HL-60 (cell line): ENCODE data around the gene TFAP2E.

Experiments used
- DNase-seq, 2 experiments: peaks; one replicate each; pipeline ENCODE4 v3.0.0-alpha.2; 2010 to 2020; ENCODE audit warnings: low read depth in 1 of 2, low spot score in 1 of 2
- H3K27ac ChIP-seq: fragments of 250-450 bp; sonication (Bioruptor Pico); replicated peaks from 2 replicates; pipeline ENCODE4 v1.5.1; 2020; ENCODE audit warnings: mild to moderate bottlenecking, moderate library complexity
- H3K27me3 ChIP-seq: fragments of 250-450 bp; sonication (Bioruptor Pico); 2 replicates; pipeline ENCODE4 v1.5.1; 2021; ENCODE audit warnings: mild to moderate bottlenecking, moderate library complexity; ENCODE audit not compliant: insufficient read depth, poor library complexity, severe bottlenecking
- H3K4me3 ChIP-seq: replicated peaks from 2 replicates; pipeline ENCODE4 v1.5.1; 2011; ENCODE audit warnings: mild to moderate bottlenecking, control low read depth, low read length; ENCODE audit not compliant: insufficient read depth
- GABPA ChIP-seq: IDR thresholded peaks from 2 replicates; pipeline ENCODE4 v1.6.1; 2012; ENCODE audit warnings: low read depth
- POLR2AphosphoS5 ChIP-seq: IDR thresholded peaks from 2 replicates; pipeline ENCODE4 v1.6.1; 2012; ENCODE audit warnings: low read depth
- SPI1 ChIP-seq: IDR thresholded peaks from 2 replicates; pipeline ENCODE4 v1.6.1; 2012; ENCODE audit warnings: low read depth, mild to moderate bottlenecking, borderline replicate concordance
- TF ChIP-seq, protein P1 (sequence below): IDR thresholded peaks from one replicate; pipeline ENCODE4 v1.5.1; 2011; ENCODE audit warnings: low read length, control low read depth, inconsistent platforms; ENCODE audit not compliant: insufficient read depth
- TF ChIP-seq, protein P2 (sequence below): IDR thresholded peaks from 2 replicates; pipeline ENCODE4 v1.6.1; 2012; ENCODE audit warnings: low read depth; ENCODE audit not compliant: insufficient replicate concordance

Gene TFAP2E

DNA sequence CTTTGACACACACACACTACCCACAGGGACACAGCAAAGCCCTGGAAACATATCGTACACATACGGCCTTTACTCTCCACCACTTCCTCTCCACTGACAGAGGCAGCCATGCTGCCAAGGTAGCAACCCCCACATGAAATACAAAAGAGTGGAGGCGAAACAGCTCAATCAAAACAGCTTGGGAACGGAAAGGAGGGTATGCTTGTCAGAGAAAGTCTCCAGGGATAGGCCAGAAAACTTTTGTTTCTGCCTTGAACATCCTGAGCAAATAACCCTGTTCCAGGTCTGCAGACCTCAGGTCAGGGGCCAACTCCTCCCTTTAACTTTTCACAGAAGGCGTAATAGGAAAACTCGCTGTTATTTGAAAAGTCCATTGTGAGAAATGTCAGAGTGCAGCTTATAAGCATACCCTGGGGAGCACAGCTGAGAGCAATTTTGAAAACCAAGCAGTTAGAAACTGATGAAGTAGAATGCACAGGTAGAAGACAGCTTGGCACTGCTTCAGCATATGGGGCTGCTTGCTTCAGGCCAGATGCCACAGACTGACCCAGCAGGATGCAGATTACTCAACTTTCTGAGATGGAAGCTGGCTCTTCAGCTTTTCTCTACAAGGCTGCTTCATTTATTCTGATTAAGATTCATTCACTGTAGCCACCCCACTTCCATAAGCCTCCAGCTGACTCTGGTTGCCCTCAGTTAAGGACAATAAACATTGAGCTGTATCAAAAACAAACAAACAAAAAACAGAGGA lies 33.9 kb upstream of the TFAP2E start:
- peak; percentile 76; the same call in 1 of the 2 replicates for TF ChIP-seq SPI1
- TF ChIP-seq, protein P1, sequence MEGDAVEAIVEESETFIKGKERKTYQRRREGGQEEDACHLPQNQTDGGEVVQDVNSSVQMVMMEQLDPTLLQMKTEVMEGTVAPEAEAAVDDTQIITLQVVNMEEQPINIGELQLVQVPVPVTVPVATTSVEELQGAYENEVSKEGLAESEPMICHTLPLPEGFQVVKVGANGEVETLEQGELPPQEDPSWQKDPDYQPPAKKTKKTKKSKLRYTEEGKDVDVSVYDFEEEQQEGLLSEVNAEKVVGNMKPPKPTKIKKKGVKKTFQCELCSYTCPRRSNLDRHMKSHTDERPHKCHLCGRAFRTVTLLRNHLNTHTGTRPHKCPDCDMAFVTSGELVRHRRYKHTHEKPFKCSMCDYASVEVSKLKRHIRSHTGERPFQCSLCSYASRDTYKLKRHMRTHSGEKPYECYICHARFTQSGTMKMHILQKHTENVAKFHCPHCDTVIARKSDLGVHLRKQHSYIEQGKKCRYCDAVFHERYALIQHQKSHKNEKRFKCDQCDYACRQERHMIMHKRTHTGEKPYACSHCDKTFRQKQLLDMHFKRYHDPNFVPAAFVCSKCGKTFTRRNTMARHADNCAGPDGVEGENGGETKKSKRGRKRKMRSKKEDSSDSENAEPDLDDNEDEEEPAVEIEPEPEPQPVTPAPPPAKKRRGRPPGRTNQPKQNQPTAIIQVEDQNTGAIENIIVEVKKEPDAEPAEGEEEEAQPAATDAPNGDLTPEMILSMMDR: no peak
- peak in 1 of 2 experiments; percentile 46 for DNase-seq
- Histone ChIP-seq H3K4me3 (no peak overlapping the region), H3K27me3 (no peaks in the 10 kb centered on the region), H3K27ac (peak overlapping the region; percentile 14; the same call in 1 of the 2 replicates)

DNA sequence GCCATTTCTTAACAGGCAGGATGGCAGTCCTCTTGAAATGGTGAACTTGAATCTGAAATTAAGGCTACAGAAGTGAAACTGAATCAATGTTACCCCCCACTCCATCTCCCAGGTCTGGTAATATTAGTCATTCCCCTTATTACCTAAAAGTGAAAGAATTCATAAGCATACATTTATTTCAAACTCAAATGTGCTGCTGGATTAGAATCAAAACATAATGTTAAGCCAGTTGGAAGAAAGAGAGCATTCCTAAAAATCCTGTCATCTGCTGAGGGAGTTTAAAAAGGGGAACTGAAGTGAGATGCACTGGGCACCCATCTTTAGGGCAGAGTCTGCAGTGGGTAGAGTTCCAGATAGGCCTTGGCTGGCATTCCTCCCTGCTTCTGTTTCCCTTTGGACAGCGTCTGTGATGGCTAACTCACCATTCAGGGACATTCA lies 33.3 kb upstream of the TFAP2E start:
- DNase-seq: no peak
- H3K27ac ChIP-seq: no peak overlapping the region
- H3K27me3 ChIP-seq: no peaks in the 10 kb centered on the region
- H3K4me3 ChIP-seq: no peak overlapping the region
- TF ChIP-seq SPI1 (peak; percentile 94), POLR2AphosphoS5 (no peak)

DNA sequence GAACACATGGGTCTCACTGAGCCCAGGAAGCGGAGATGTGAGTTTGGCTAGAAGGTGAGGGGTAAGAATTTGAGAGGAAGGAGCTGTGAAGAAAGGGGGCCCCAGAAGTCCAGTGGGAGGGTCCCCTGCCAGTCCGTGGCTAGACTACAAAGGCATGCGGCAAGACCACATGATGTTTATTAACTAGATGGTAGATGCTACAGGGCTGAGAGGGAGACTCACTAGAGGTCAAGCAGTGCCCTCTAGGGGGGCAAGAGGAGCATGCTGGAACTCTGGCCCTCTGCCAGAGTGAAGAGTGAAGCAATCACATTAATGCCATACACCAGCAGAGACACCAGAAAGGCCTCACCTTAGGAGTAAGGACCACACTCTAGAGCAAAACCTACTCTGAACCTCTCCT lies 28.1 kb upstream of the TFAP2E start:
- no peak overlapping the region; the same call in 1 of the 2 replicates for H3K27ac ChIP-seq
- TF ChIP-seq, protein P1: peak; percentile 44
- peak; percentile 35; the same call in 1 of the 2 replicates for TF ChIP-seq POLR2AphosphoS5
- no peak for TF ChIP-seq GABPA
- H3K27me3 ChIP-seq: no peaks in the 10 kb centered on the region
- peak; percentile 69 to 88 for DNase-seq
- H3K4me3 ChIP-seq: no peak overlapping the region

DNA sequence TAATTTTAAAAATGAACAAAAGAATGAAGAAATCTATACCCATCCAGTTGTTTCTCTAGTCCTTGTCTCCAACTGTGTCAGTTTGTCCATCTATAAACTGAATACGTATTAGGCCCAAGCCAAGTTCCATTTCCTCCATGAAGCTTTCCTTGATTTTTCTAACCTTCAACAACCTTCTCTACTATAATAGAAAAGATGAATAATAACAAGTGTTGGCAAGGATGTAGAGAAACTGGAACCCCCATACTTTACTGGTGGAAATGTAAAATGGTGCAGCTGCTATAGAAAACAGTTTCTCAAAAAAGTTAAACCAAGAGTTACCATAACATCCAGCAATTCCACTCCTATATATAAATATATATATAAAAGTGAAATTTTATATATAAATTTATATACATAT lies 26.5 kb upstream of the TFAP2E start:
- DNase-seq: no peak
- H3K4me3 ChIP-seq: no peak overlapping the region
- no peaks in the 10 kb centered on the region for H3K27me3 ChIP-seq
- TF ChIP-seq, protein P1: no peak
- TF ChIP-seq POLR2AphosphoS5: no peak
- TF ChIP-seq, protein P2, sequence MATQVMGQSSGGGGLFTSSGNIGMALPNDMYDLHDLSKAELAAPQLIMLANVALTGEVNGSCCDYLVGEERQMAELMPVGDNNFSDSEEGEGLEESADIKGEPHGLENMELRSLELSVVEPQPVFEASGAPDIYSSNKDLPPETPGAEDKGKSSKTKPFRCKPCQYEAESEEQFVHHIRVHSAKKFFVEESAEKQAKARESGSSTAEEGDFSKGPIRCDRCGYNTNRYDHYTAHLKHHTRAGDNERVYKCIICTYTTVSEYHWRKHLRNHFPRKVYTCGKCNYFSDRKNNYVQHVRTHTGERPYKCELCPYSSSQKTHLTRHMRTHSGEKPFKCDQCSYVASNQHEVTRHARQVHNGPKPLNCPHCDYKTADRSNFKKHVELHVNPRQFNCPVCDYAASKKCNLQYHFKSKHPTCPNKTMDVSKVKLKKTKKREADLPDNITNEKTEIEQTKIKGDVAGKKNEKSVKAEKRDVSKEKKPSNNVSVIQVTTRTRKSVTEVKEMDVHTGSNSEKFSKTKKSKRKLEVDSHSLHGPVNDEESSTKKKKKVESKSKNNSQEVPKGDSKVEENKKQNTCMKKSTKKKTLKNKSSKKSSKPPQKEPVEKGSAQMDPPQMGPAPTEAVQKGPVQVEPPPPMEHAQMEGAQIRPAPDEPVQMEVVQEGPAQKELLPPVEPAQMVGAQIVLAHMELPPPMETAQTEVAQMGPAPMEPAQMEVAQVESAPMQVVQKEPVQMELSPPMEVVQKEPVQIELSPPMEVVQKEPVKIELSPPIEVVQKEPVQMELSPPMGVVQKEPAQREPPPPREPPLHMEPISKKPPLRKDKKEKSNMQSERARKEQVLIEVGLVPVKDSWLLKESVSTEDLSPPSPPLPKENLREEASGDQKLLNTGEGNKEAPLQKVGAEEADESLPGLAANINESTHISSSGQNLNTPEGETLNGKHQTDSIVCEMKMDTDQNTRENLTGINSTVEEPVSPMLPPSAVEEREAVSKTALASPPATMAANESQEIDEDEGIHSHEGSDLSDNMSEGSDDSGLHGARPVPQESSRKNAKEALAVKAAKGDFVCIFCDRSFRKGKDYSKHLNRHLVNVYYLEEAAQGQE: no peak
- no peak for TF ChIP-seq SPI1
- TF ChIP-seq GABPA: no peak
- H3K27ac ChIP-seq: no peak overlapping the region

- Histone ChIP-seq H3K27ac (no peak overlapping the region), H3K27me3 (no peaks in the 10 kb centered on the region), H3K4me3 (no peak overlapping the region)
- TF ChIP-seq, protein P1: no peak
- TF ChIP-seq POLR2AphosphoS5: no peak
- no peak for TF ChIP-seq SPI1
- TF ChIP-seq, protein P2: no peak
- no peak for TF ChIP-seq GABPA
- no peak for DNase-seq
Observed at GRCh38 chr1:35553851-35554250, 19.3 kb upstream of the TFAP2E start.
